AG04450 (cell line): Measurements from ENCODE around the gene SLC35A1. TPM values are rescaled to one million over a fixed set of nuclear protein-coding genes. Genes with fewer than 3 reads are reported as not detected.

Experiments used
- CTCF ChIA-PET: fragments of 300-600, 350-600 bp; formaldehyde crosslinking; extraction: SDS; loops from one replicate; lab custom pipeline; 2022; ENCODE audit warnings: antibody characterized with exemption, inconsistent platforms; lab: Charles Lee
- POLR2A ChIA-PET: fragments of 350-600 bp; formaldehyde crosslinking; extraction: SDS; loops from one replicate; lab custom pipeline; 2021; ENCODE audit warnings: antibody characterized with exemption, inconsistent platforms; lab: Yijun Ruan, JAX
- DNase-seq: peaks from one replicate; pipeline ENCODE4 v3.0.0-alpha.2; 2011; ENCODE audit warnings: low read depth, low spot score
- H3K27ac ChIP-seq: one replicate; pipeline ENCODE4 v1.5.1; 2012; ENCODE audit warnings: low read depth, low read length, control low read depth
- H3K27me3 ChIP-seq: one replicate; pipeline ENCODE4 v1.6.0; 2012; ENCODE audit warnings: low read length; ENCODE audit not compliant: control insufficient read depth, insufficient read depth
- H3K4me3 ChIP-seq: 2 replicates; pipeline ENCODE4 v1.5.1; 2011; ENCODE audit warnings: mild to moderate bottlenecking, low read depth, low read length, control low read depth
- H3K9me3 ChIP-seq: 2 replicates; pipeline ENCODE4 v1.5.1; 2012; ENCODE audit warnings: low read length; ENCODE audit not compliant: control insufficient read depth, insufficient read depth
- CTCF ChIP-seq: IDR thresholded peaks from 2 replicates; pipeline ENCODE4 v1.5.1; 2011; ENCODE audit warnings: low read depth, low read length, control low read depth, inconsistent platforms
- polyA plus RNA-seq: library from polyadenylated mRNA; depleted of rRNA; stranded (reverse); fragments of >200 nt; gene quantifications from 2 replicates; pipeline ENCODE4 v1.2.3, GENCODE V29; 2011; rRNA removed
- small RNA-seq: library from RNA; depleted of rRNA; stranded (forward); fragments of <200 nt; gene quantifications from one replicate; pipeline ENCODE3, GENCODE V24; 2012; ENCODE audit warnings: low read depth; ENCODE audit not compliant: insufficient read length

The SLC35A1 gene
- polyA plus RNA-seq, 1 experiment: 30.3 TPM

- TF ChIP-seq CTCF: no peak
- no peak for DNase-seq
- no peak overlapping the region for H3K4me3 ChIP-seq
These were observed 85.7 kb downstream of the SLC35A1 start for GRCh38 chr6:87558446-87558845.

GRCh38 chr6:87561017-87561416, 88.2 kb downstream of the SLC35A1 start:
- no peak overlapping the region for H3K4me3 ChIP-seq
- POLR2A ChIA-PET: no interaction called here
- no peaks in the 10 kb centered on the region for H3K27me3 ChIP-seq
- H3K27ac ChIP-seq: no peak overlapping the region
- CTCF ChIA-PET: interaction anchor here (0.9 kb wide), 1 partner anchor 271 kb away, joined by 4 read pairs; no protein-coding TSS in a partner anchor
- no peak for TF ChIP-seq CTCF
- no peak for DNase-seq
- H3K9me3 ChIP-seq: no peaks in the 10 kb centered on the region

More at GRCh38 chr6:87558446-87558845, 85.7 kb downstream of the SLC35A1 start:
- ChIA-PET POLR2A (interaction anchor here (0.7 kb wide), 1 partner anchor 31 kb away, joined by 3 read pairs; no protein-coding TSS in a partner anchor), CTCF (interaction anchor here (0.6 kb wide), 1 partner anchor 14 kb away, joined by 3 read pairs; no protein-coding TSS in a partner anchor)
- H3K27me3 ChIP-seq: no peaks in the 10 kb centered on the region
- no peak overlapping the region for H3K27ac ChIP-seq
- no peaks in the 10 kb centered on the region for H3K9me3 ChIP-seq

Small RNAs within 50 kb of the gene (small RNA-seq; reads per million reads assigned to genes)
- gene AL049697.2 (not detected), gene RNU6-444P (not detected)

Other genes starting within 250 kb of the SLC35A1 start
- 6.4 and 9.1 TPM in 2 replicates for gene SMIM8, start 150.4 kb upstream of the SLC35A1 start, polyA plus RNA-seq
- not detected in 2 replicates for gene GJB7, start 143.7 kb upstream of the SLC35A1 start, polyA plus RNA-seq
- 0.57 and 0.81 TPM in 2 replicates for gene C6orf163, start 128.2 kb upstream of the SLC35A1 start, polyA plus RNA-seq
- 0.11 TPM in 1 of 2 replicates, not detected in the other for gene CFAP206, start 65.0 kb upstream of the SLC35A1 start, polyA plus RNA-seq
- gene RARS2, start 117.0 kb downstream of the SLC35A1 start, polyA plus RNA-seq: 22.4 and 28.1 TPM in 2 replicates
- 27.3 and 39.5 TPM in 2 replicates for gene ORC3, start 117.2 kb downstream of the SLC35A1 start, polyA plus RNA-seq
- gene AKIRIN2, start 229.3 kb downstream of the SLC35A1 start, polyA plus RNA-seq: 30.4 and 31.3 TPM in 2 replicates